LNCaP clone FGC (cell line): ENCODE results near the gene SLC22A7.

Experiments
- DNase-seq: peaks from one replicate; pipeline ENCODE4 v3.0.0-alpha.2; 2011; ENCODE audit warnings: low read depth
- H3K4me3 ChIP-seq: 2 replicates; pipeline ENCODE4 v1.5.1; 2011; ENCODE audit warnings: mild to moderate bottlenecking, low read depth, low read length, control low read depth
- CTCF ChIP-seq: IDR thresholded peaks from 2 replicates; pipeline ENCODE4 v1.5.1; 2012; ENCODE audit warnings: mild to moderate bottlenecking; ENCODE audit not compliant: control insufficient read depth, insufficient read depth; ENCODE audit errors: extremely low read depth

Gene SLC22A7

GRCh38 chr6:43328528-43328927, 30.5 kb downstream of the SLC22A7 start:
- no peak overlapping the region for H3K4me3 ChIP-seq
- DNase-seq, result no peak
- no peak for TF ChIP-seq CTCF

GRCh38 chr6:43331470-43331869, 33.4 kb downstream of the SLC22A7 start:
- DNase-seq, result no peak
- H3K4me3 ChIP-seq, result no peak overlapping the region
- TF ChIP-seq CTCF, result no peak

GRCh38 chr6:43331891-43332290, 33.8 kb downstream of the SLC22A7 start:
- H3K4me3 ChIP-seq, result no peak overlapping the region
- no peak for TF ChIP-seq CTCF
- DNase-seq, result no peak

GRCh38 chr6:43334466-43335095, 36.5 kb downstream of the SLC22A7 start:
- peak; percentile 59 for DNase-seq
- peak; percentile 54 for TF ChIP-seq CTCF
- no peak overlapping the region for H3K4me3 ChIP-seq

- peak; percentile 55 for DNase-seq
- no peak for TF ChIP-seq CTCF
- no peak overlapping the region for H3K4me3 ChIP-seq
Measured at GRCh38 chr6:43335469-43335868, 37.4 kb downstream of the SLC22A7 start.

- TF ChIP-seq CTCF, result no peak
- DNase-seq, result no peak
- no peak overlapping the region for H3K4me3 ChIP-seq
Measured at GRCh38 chr6:43336382-43336781, 38.3 kb downstream of the SLC22A7 start.

GRCh38 chr6:43338243-43338642, 40.2 kb downstream of the SLC22A7 start:
- DNase-seq, result no peak
- TF ChIP-seq CTCF, result no peak
- H3K4me3 ChIP-seq, result no peak overlapping the region
